HuH-7.5 (cell line): Measurements from ENCODE around the gene C11orf16.
"Not testable (repeated sequence)": the region's sequence is repeated elsewhere in the genome, so short reads cannot be mapped to it uniquely, and the experiment has no call there.

Source experiments
- DNase-seq: peaks from one replicate; pipeline ENCODE4 v3.0.0; 2011; ENCODE audit warnings: low spot score

C11orf16 gene

DNA sequence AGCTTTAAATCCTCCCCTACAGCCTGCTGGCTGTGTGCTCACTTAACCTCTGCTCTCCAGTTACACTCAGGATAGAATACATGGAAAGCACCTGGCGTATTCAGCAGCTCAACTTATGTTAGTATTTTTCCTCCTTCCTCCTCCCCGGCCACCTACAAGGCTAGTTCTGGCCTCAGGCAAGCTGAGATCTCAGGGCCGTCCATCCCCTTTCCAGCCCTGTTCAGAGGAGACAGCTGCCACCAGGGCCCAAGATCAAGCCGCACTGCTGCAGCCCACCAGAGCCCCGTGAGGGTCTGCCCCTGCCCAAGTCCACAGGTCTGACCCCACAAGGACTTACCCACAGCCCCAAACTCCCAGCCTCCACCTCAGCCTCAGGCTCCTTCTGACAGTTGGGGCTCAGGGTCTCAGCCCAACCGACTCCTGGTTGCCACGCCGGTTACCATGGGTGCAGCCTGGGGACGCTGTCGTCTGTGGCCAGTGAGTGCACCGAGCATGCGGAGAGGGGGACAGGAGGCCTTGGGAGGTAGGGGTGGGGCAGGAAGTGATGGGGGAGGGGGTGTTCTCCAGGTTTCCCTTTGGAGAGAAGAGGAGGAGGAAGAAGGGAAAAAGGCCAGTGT, at the start of gene C11orf16:
Gene C11orf16 (minus strand): TSS at position 384 of the 617 bp plus-strand sequence. CDS start 639 bp downstream, outside the sequence.
- DNase-seq: no peak

- no peak for DNase-seq
Measured at GRCh38 chr11:8980485-8980884, 47.7 kb upstream of the C11orf16 start.

- not testable (repeated sequence) for DNase-seq
Measured at GRCh38 chr11:8979365-8979764, 46.6 kb upstream of the C11orf16 start.

DNA sequence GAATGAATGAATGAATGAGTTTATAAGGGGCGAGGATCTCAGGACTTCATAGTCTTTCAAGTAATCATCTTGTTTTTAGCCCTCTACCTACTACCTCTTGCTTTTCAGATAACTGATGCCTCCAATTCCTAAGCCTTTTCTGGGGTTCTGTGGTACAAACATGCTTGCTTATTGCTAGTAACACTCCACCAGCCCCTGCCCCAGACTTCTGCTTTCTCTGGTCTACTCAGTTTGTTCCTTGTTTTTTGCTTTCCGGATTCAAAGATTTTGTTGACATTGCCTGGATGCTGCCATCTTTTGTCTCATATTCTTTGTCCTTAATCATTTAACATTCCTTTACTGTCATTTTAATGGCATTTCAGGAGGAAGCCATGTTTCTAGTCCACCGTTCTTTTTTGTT, 40.4 kb upstream of the C11orf16 start:
- DNase-seq: no peak

DNA sequence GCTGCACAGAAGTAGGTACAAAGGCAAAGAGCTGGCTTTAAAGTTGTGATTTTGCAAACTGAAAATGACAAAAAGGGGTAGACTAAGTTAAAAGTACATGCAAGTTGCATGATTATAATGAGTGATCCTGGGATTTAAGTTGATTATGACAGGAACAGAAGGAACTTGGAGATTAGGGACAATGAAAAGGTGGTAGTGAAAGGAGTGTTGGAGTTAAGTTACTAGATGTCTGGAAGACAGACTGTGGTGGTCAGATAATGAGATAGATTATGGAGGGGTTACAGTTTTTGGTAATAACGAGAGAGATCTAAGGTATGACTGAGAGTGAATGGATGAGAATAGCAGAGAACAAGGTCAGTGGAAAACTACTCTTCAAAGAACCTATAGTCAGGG, 39.2 kb upstream of the C11orf16 start:
- DNase-seq: no peak

DNA sequence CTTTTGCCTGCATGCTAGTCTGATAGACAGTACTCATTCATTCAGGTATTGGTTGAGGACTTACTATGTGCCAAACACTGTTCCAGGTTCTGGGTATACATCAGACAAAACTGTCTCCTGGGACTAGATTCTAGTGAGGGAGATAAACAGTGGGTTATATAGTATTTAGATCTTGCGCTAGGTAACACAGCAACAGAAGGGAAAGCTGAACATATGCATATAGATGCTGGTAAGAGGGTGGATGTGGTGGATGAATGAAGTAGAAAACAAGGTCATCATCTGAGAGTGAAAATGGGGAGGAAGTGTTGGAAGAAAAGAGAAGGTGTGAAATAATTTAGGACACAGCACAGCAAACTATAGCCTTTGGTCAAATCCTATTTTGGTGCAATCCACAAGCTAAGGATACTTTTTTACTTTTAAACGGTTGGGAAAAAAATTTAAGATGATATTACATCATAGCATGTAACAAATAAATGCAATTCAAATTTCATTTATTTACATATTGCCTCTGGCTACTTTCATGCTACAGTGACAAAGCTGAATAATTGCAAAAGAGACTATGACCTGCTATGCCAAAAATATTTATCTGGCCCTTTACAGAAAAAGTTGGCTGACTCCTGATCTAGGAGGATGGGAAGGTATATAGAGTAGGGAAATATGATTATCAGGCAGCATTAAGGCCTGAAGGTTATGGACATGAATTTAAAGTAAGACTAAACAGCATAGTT, 38.6 kb upstream of the C11orf16 start:
- no peak for DNase-seq

GRCh38 chr11:8967184-8967583, 34.4 kb upstream of the C11orf16 start:
- DNase-seq: no peak

GRCh38 chr11:8964324-8965320, 31.9 kb upstream of the C11orf16 start, which contains the start of gene TMEM9B:
Gene TMEM9B, minus strand, starts transcription at chr11:8964442. Its CDS starts 129 bp downstream, at chr11:8964313.
- peak; percentile 75 for DNase-seq

GRCh38 chr11:8963569-8964323, 31.0 kb upstream of the C11orf16 start:
- peak; percentile 48 for DNase-seq

DNA sequence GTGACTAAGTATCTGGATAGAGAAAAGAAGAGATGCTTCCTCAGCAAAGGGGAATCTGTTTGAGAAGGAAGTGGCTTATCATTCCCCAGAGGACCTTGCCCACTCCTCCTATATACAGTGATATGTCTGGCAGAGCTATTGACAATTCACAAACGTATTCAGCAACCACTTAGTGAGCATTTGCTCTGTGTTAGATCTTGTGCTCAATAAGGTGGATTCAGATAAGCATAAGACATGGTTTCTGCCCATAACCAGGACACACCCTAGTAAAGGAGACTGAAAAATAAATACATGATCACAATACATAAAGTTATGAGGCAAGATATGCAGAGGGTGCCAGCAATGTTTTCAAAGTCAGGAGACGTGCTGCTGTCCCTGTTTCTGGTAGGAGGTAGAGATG, 30.1 kb upstream of the C11orf16 start:
- DNase-seq: no peak

- DNase-seq: no peak
Measured at GRCh38 chr11:8961401-8961800, 28.7 kb upstream of the C11orf16 start.

GRCh38 chr11:8959546-8960166, 26.9 kb upstream of the C11orf16 start:
- peak; percentile 39 for DNase-seq

DNA sequence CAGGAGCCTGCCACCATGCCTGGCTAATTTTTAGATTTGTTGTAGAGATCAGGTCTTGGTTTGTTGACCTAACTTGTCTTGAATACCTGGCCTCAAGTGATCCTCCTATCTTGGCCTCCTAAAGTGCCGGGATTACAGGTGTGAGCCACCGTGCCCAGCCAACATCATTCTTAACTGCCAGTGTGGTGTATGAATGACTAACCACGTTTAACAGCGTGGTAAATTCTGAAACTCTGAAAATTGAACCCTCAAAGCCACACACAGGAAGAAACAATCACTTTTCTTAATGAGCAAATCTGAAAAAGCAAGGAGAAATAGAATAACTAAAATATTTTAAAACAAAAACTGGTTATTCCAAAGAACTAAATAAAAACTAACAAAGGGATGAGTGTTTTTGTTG, 24.1 kb upstream of the C11orf16 start:
- DNase-seq: no peak

DNA sequence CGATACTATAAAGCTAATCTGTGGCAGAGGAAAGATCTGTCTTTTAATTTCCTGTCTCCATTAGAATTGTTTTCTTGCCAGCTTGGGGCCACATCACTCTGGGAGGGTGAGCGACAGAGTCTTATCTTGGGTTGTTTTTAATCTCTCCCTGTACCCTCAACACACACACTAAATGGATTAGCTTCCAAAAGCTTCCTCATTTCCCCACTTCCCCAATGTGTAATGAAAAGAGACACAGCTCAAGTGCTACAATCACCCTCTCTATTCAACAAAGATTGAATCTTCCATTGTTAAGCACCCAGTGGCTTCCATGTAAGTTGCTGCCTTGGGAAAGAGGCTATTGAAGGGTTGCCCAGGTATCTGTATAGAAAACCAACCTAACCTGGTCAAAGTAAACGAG, 16.1 kb upstream of the C11orf16 start:
- no peak for DNase-seq

DNA sequence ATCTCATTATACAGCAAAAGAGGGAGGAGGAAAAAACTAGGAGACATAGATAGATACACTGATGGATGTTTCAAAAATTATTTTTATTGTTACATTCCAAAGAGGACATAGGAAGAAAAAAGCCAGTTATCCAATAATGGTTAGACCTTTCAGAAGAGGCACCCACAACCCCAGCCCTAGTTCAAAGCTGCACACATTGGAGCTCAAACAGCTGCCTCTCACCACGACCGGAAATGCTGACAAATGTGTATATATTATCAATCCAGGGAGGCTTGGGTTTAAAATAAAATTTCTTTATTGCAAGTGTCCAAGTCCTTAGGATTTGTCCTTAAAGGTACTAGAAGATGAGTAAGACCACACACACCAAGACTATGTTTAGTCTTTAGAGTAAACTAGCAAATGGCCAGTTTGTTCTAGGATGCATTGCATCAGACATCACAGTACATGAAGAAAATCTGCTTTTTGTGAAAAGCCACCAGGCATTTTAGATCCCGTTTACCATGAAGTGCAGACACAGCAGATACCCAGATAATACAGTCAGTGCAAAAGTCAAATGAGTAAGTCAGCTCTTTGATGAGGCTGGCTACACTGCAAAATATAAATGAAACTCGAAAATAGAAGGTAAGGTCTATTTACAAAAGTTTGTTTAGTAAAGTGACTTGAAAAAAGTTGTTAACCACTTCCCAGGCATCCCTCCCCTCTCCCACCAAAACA, 14.6 kb upstream of the C11orf16 start:
- no peak for DNase-seq

DNA sequence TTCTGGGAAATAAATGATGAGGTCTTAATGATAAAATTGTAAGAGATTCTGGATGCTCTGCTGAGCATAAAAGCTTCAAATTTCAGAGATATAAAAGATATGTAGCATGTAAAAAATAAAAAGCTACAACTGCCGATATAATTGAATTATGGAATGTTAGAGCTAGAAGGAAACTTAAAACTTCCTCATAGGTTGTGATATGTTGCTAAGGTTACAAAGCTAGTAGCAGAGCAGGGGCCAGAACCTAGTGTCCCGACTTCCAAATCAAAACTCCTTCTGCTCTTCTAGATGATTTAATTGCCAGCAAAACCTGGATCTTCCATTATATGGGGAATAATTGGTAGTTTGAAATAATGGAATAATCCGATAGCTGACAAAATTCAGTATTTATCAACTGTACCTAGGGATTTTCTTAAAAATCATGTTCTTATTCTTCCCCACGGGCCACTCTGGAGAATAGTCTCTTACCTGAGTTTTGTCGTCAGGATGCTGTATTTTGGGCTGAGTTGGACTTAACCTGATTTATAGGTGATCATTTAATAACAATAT, 9.8 kb upstream of the C11orf16 start, which contains the start of gene ASCL3:
Gene ASCL3 (minus strand): TSS at position 499 of the 549 bp plus-strand sequence. CDS start 4,855 bp downstream, outside the sequence.
- DNase-seq: no peak

- DNase-seq: no peak
Measured at GRCh38 chr11:8941341-8942103, 8.8 kb upstream of the C11orf16 start.

DNA sequence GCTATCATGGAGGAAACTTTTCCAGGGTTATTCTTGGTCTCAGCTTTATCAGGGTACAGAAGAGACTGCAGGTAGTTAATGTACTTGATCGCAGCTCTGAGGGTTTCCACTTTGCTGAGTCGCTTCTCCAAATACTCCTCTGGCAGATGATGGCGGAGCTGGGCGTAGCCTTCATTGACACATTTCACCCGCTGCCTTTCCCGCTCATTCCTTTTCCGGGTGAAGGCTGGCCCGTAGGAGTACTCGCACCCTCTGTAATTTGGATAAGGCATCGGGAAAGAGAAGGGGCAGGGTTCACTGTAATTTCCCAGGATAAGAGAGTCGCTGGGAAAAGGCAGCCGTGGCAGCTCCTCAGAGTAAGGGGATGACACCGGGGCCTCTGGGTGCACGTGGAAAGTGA, 4.9 kb upstream of the C11orf16 start:
- DNase-seq: no peak

- no peak for DNase-seq
Measured at GRCh38 chr11:8937159-8937558, 4.4 kb upstream of the C11orf16 start.
